GM12878 (cell line): ENCODE data around the gene MAP4K1. TPM values are rescaled to one million over a fixed set of nuclear protein-coding genes. Genes with fewer than 3 reads are reported as not detected.

Experiments used
- ASH2L ChIP-seq: fragments of 300-600, 200-600 bp; sonication (generic); IDR thresholded peaks from 2 replicates; pipeline ENCODE4 v1.6.1; 2017; ENCODE audit warnings: low read depth, mild to moderate bottlenecking, borderline replicate concordance
- ATF7 ChIP-seq: fragments of 450-650 bp; IDR thresholded peaks from 2 replicates; pipeline ENCODE4 v1.6.1; 2016; ENCODE audit warnings: low read depth, mild to moderate bottlenecking
- BACH1 ChIP-seq: fragments of 450-650 bp; IDR thresholded peaks from 2 replicates; pipeline ENCODE4 v1.6.1; 2017; ENCODE audit warnings: mild to moderate bottlenecking, borderline replicate concordance
- EED ChIP-seq: sonication (generic); IDR thresholded peaks from 2 replicates; pipeline ENCODE4 v1.6.1; 2016; ENCODE audit warnings: antibody characterized with exemption, low read depth
- EP300 ChIP-seq, 2 experiments: fragments of 150-350 bp in 1 of 2; IDR thresholded peaks; 2 replicates each; pipeline ENCODE4 v1.6.1; 2011 to 2012; ENCODE audit warnings: low read depth in 2 of 2, low read length in 2 of 2, borderline replicate concordance in 1 of 2, improper control_type of control experiment in 1 of 2, inconsistent platforms in 1 of 2; ENCODE audit not compliant: control insufficient read depth in 1 of 2
- IKZF2 ChIP-seq, 2 experiments: fragments of 450-650 bp; IDR thresholded peaks; 2 replicates each; pipeline ENCODE4 v1.6.1; 2017; ENCODE audit warnings: mild to moderate bottlenecking in 2 of 2, moderate library complexity in 2 of 2
- JUNB ChIP-seq: IDR thresholded peaks from 2 replicates; pipeline ENCODE4 v1.6.1; 2016; ENCODE audit warnings: antibody characterized with exemption, mild to moderate bottlenecking
- MTA3 ChIP-seq: IDR thresholded peaks from 2 replicates; pipeline ENCODE4 v1.6.1; 2012; ENCODE audit warnings: low read length, inconsistent platforms, borderline replicate concordance
- MYB ChIP-seq: fragments of 150-350 bp; IDR thresholded peaks from 2 replicates; pipeline ENCODE4 v1.6.1; 2014; ENCODE audit warnings: mild to moderate bottlenecking, low read depth, low read length, borderline replicate concordance
- NBN ChIP-seq: fragments of 450-650 bp; IDR thresholded peaks from 2 replicates; pipeline ENCODE4 v1.6.1; 2016
- RAD21 ChIP-seq: IDR thresholded peaks from 2 replicates; pipeline ENCODE4 v1.6.1; 2011; ENCODE audit warnings: mild to moderate bottlenecking, low read depth, low read length, moderate library complexity; ENCODE audit not compliant: insufficient read depth
- RAD51 ChIP-seq: fragments of 450-650 bp; IDR thresholded peaks from 2 replicates; pipeline ENCODE4 v1.6.1; 2016; ENCODE audit warnings: moderate library complexity, mild to moderate bottlenecking, inconsistent platforms
- RBBP5 ChIP-seq: fragments of 200-600 bp; sonication (generic); conservative IDR thresholded peaks from 2 replicates; pipeline ENCODE4 v1.6.1; 2016
- RELA ChIP-seq: fragments of 450-650 bp; IDR thresholded peaks from 2 replicates; pipeline ENCODE4 v1.8.0; 2014; ENCODE audit warnings: borderline replicate concordance; ENCODE audit not compliant: partially characterized antibody
- SMC3 ChIP-seq: IDR thresholded peaks from 2 replicates; pipeline ENCODE4 v1.6.1; 2011; ENCODE audit warnings: low read length, improper control_type of control experiment, borderline replicate concordance
- SP1 ChIP-seq: IDR thresholded peaks from one replicate; pipeline ENCODE4 v1.6.1; 2011; ENCODE audit warnings: low read depth, low read length
- ZBED1 ChIP-seq: IDR thresholded peaks from 2 replicates; pipeline ENCODE4 v1.6.1; 2016; ENCODE audit warnings: borderline replicate concordance
- ZSCAN29 ChIP-seq: fragments of 450-650 bp; IDR thresholded peaks from 2 replicates; pipeline ENCODE4 v1.6.1; 2017; ENCODE audit warnings: mild to moderate bottlenecking, moderate library complexity
- polyA plus RNA-seq, 11 experiments: library from polyadenylated mRNA; depleted of rRNA in 4 of 11; unstranded in 6 of 11; stranded (reverse) in 5 of 11; fragments of >200 nt; fragmentation: Nextera tagmentation in 4 of 11; fragmentation: Illumina TruSeq in 1 of 11; extraction: Ambion mirVana in 4 of 11; extraction: Trizol in 1 of 11; gene quantifications; 1 replicate in 1 of 11; 2 replicates in 10 of 11; pipeline versions ENCODE4 v1.2.1 to v1.2.3, GENCODE V29; 2011 to 2016; ENCODE audit warnings: inconsistent platforms in 2 of 11, missing spikeins in 2 of 11, low read depth in 1 of 11
- total RNA-seq, 4 experiments: library from RNA; depleted of rRNA in 3 of 4; stranded (reverse); fragments of >200 nt in 3 of 4; fragmentation: Illumina TruSeq in 1 of 4; extraction: Trizol in 1 of 4; gene quantifications; 2 replicates each; pipeline versions ENCODE4 v1.2.1 to v1.2.3, GENCODE V29; 2013 to 2021
- TF ChIP-seq, protein P1 (sequence below): fragments of 450-650 bp; formaldehyde crosslinking; IDR thresholded peaks from 2 replicates; pipeline ENCODE4 v1.4.0; 2022; ENCODE audit warnings: mild to moderate bottlenecking, moderate library complexity
- TF ChIP-seq, protein P2 (sequence below): IDR thresholded peaks from 2 replicates; pipeline ENCODE4 v1.6.1; 2012; ENCODE audit warnings: low read depth, low read length, improper control_type of control experiment
- TF ChIP-seq, protein P3 (sequence below): fragments of 450-650 bp; IDR thresholded peaks from 2 replicates; pipeline ENCODE4 v1.6.1; 2017; ENCODE audit warnings: low read depth, mild to moderate bottlenecking, moderate library complexity
- TF ChIP-seq, protein P4 (sequence below): fragments of 450-650 bp; IDR thresholded peaks from 2 replicates; pipeline ENCODE4 v1.6.1; 2017; ENCODE audit warnings: mild to moderate bottlenecking, low read depth, inconsistent platforms; ENCODE audit not compliant: poor library complexity, severe bottlenecking
- TF ChIP-seq, protein P5 (sequence below): IDR thresholded peaks from 2 replicates; pipeline ENCODE4 v1.6.1; 2012; ENCODE audit warnings: low read depth, low read length, improper control_type of control experiment

MAP4K1 gene
- total and polyA plus RNA-seq, 10 of the 15 experiments (the other 5 are each of a cell fraction or from before 2014, with no cell fraction given), result 39.2 to 306 (median 140) TPM

DNA sequence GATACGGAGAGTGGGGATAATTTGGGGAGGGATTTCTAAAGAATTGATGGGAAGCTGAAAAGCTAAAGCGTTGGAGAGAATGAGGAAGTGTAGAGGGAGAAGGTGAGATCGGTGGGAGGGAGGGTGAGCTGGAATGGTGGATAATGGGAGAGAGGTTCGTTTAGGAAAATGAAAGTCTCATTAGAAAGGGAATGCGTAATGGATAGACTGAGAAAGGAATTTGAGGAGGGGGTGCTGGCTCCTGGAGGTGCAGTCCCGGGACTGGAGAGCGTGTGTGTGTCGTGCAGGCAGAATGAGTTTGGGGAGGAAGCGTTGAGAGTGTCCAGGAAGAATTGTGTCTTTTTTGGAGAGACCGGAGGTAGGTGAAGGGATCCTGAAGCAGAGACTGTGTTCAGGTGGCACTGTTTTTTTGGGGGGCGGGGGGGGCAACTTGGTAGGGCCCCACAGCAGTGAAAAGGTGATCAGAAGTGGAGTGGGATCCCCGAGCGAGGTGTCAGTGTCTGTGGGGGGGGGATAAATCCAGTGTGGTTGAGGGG is 31.1 kb upstream of the MAP4K1 start (continued):
- no peak for TF ChIP-seq ZBED1
- TF ChIP-seq RELA, result no peak
- TF ChIP-seq, protein P1, sequence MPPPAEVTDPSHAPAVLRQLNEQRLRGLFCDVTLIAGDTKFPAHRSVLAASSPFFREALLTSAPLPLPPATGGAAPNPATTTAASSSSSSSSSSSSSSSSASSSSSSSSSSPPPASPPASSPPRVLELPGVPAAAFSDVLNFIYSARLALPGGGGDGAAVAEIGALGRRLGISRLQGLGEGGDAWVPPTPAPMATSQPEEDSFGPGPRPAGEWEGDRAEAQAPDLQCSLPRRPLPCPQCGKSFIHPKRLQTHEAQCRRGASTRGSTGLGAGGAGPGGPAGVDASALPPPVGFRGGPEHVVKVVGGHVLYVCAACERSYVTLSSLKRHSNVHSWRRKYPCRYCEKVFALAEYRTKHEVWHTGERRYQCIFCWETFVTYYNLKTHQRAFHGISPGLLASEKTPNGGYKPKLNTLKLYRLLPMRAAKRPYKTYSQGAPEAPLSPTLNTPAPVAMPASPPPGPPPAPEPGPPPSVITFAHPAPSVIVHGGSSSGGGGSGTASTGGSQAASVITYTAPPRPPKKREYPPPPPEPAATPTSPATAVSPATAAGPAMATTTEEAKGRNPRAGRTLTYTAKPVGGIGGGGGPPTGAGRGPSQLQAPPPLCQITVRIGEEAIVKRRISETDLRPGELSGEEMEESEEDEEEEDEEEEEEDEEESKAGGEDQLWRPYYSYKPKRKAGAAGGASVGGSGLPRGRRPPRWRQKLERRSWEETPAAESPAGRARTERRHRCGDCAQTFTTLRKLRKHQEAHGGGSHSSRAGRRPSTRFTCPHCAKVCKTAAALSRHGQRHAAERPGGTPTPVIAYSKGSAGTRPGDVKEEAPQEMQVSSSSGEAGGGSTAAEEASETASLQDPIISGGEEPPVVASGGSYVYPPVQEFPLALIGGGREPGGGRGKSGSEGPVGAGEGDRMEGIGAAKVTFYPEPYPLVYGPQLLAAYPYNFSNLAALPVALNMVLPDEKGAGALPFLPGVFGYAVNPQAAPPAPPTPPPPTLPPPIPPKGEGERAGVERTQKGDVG (CRISPR knock-in tag), result no peak
- TF ChIP-seq RAD21, result no peak
- no peak for TF ChIP-seq MYB
- TF ChIP-seq EED, result 0 out of 2 replicates have a peak, but pooled peaks have one; percentile 26
- TF ChIP-seq, protein P2, sequence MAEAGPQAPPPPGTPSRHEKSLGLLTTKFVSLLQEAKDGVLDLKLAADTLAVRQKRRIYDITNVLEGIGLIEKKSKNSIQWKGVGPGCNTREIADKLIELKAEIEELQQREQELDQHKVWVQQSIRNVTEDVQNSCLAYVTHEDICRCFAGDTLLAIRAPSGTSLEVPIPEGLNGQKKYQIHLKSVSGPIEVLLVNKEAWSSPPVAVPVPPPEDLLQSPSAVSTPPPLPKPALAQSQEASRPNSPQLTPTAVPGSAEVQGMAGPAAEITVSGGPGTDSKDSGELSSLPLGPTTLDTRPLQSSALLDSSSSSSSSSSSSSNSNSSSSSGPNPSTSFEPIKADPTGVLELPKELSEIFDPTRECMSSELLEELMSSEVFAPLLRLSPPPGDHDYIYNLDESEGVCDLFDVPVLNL, result no peak
- no peak for TF ChIP-seq JUNB
- no peak for TF ChIP-seq SMC3
- no peak for TF ChIP-seq BACH1
- TF ChIP-seq, protein P3, sequence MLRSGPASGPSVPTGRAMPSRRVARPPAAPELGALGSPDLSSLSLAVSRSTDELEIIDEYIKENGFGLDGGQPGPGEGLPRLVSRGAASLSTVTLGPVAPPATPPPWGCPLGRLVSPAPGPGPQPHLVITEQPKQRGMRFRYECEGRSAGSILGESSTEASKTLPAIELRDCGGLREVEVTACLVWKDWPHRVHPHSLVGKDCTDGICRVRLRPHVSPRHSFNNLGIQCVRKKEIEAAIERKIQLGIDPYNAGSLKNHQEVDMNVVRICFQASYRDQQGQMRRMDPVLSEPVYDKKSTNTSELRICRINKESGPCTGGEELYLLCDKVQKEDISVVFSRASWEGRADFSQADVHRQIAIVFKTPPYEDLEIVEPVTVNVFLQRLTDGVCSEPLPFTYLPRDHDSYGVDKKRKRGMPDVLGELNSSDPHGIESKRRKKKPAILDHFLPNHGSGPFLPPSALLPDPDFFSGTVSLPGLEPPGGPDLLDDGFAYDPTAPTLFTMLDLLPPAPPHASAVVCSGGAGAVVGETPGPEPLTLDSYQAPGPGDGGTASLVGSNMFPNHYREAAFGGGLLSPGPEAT, result 0 out of 2 replicates have a peak, but pooled peaks have one; percentile 9
- TF ChIP-seq RBBP5, result no peak
- TF ChIP-seq MTA3, result no peak
- no peak for TF ChIP-seq SP1
- TF ChIP-seq, protein P4, sequence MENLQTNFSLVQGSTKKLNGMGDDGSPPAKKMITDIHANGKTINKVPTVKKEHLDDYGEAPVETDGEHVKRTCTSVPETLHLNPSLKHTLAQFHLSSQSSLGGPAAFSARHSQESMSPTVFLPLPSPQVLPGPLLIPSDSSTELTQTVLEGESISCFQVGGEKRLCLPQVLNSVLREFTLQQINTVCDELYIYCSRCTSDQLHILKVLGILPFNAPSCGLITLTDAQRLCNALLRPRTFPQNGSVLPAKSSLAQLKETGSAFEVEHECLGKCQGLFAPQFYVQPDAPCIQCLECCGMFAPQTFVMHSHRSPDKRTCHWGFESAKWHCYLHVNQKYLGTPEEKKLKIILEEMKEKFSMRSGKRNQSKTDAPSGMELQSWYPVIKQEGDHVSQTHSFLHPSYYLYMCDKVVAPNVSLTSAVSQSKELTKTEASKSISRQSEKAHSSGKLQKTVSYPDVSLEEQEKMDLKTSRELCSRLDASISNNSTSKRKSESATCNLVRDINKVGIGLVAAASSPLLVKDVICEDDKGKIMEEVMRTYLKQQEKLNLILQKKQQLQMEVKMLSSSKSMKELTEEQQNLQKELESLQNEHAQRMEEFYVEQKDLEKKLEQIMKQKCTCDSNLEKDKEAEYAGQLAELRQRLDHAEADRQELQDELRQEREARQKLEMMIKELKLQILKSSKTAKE, result no peak
- no peak for TF ChIP-seq ATF7
- TF ChIP-seq NBN, result 0 out of 2 replicates have a peak, but pooled peaks have one; percentile 12
- no peak for TF ChIP-seq EP300 (IDR thresholded peaks at IDR 0.05; ENCODE audit: borderline replicate concordance in 1 of 2, control insufficient read depth in 1 of 2, low read depth in 2 of 2, low read length in 2 of 2)
- no peak for TF ChIP-seq RAD51
- TF ChIP-seq, protein P5, sequence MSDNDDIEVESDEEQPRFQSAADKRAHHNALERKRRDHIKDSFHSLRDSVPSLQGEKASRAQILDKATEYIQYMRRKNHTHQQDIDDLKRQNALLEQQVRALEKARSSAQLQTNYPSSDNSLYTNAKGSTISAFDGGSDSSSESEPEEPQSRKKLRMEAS, result no peak
- peak in 1 of 2 experiments; percentile 37; a peak in 1 of 4 replicates for TF ChIP-seq IKZF2 (IDR thresholded peaks at IDR 0.05)
- TF ChIP-seq ZSCAN29, result no peak
- TF ChIP-seq ASH2L, result no peak
